GM21723 (cell line): ENCODE data around the gene AQP5.
A peak's percentile ranks its signal among the peaks of the same experiment; 100 is the strongest.

Source experiments
- ATAC-seq: cut with Tn5 transposase; IDR thresholded peaks from one replicate; pipeline ENCODE4 v1.9.1; 2021; ENCODE audit warnings: mild to moderate bottlenecking, moderate library complexity; ENCODE audit not compliant: unreplicated experiment

AQP5 gene

GRCh38 chr12:49963976-49964815 lies 2.5 kb downstream of the AQP5 start:
- ATAC-seq, result no peak

- no peak for ATAC-seq
Measured at GRCh38 chr12:49964849-49965624, 3.4 kb downstream of the AQP5 start.

GRCh38 chr12:49965836-49966235 lies 4.2 kb downstream of the AQP5 start:
- no peak for ATAC-seq

- ATAC-seq, result no peak
Measured at GRCh38 chr12:49966511-49967041, 4.9 kb downstream of the AQP5 start.

GRCh38 chr12:49967042-49967776 lies 5.5 kb downstream of the AQP5 start:
- ATAC-seq, result peak; percentile 86

- ATAC-seq, result no peak
Measured at GRCh38 chr12:49967777-49968250, 6.1 kb downstream of the AQP5 start.

- ATAC-seq, result no peak
Measured at GRCh38 chr12:49968471-49968870, 6.8 kb downstream of the AQP5 start.

GRCh38 chr12:49969027-49969426 lies 7.4 kb downstream of the AQP5 start:
- no peak for ATAC-seq

- ATAC-seq, result no peak
Measured at GRCh38 chr12:49969651-49970429, 8.2 kb downstream of the AQP5 start.

- no peak for ATAC-seq
Measured at GRCh38 chr12:49970658-49971057, 9.0 kb downstream of the AQP5 start.

GRCh38 chr12:49971141-49971540 lies 9.5 kb downstream of the AQP5 start:
- ATAC-seq, result no peak

GRCh38 chr12:49972129-49972528 lies 10.5 kb downstream of the AQP5 start:
- ATAC-seq, result no peak

- no peak for ATAC-seq
Measured at GRCh38 chr12:49972641-49973360, 11.1 kb downstream of the AQP5 start, which contains the start of gene AQP6. Gene AQP6 (plus strand): TSS chr12:49972947. CDS start chr12:49973174, 227 bp downstream.

GRCh38 chr12:49973361-49973830 lies 11.7 kb downstream of the AQP5 start:
- no peak for ATAC-seq

- no peak for ATAC-seq
Measured at GRCh38 chr12:49974231-49974675, 12.6 kb downstream of the AQP5 start.

GRCh38 chr12:49974677-49975317 lies 13.1 kb downstream of the AQP5 start:
- no peak for ATAC-seq

- ATAC-seq, result no peak
Measured at GRCh38 chr12:49975318-49975761, 13.7 kb downstream of the AQP5 start.

- no peak for ATAC-seq
Measured at GRCh38 chr12:49976557-49976956, 14.9 kb downstream of the AQP5 start.

- ATAC-seq, result no peak
Measured at GRCh38 chr12:49978125-49978524, 16.5 kb downstream of the AQP5 start.
